Peyer's patch (tissue), 4 donors: ENCODE results near the gene FAM171A1. TPM values are rescaled to one million over a fixed set of nuclear protein-coding genes. Genes with fewer than 3 reads are reported as not detected.
A peak's percentile ranks its signal among the peaks of the same experiment; 100 is the strongest.

Experiments used
- DNase-seq, 3 donors: peaks; one replicate each; pipeline ENCODE4 v3.0.0-alpha.2; 2017 to 2019
- H3K27ac ChIP-seq, 4 donors: fragments of 200-600 bp; sonication (generic); one replicate each; pipeline ENCODE4 v1.5.1; 2016 to 2019
- H3K27me3 ChIP-seq, 2 donors: fragments of 200-600 bp; sonication (generic); one replicate each; pipeline ENCODE4 v1.5.1; 2019
- H3K36me3 ChIP-seq, 3 donors: fragments of 200-600 bp; sonication (generic); one replicate each; pipeline ENCODE4 v1.5.1; 2016 to 2019
- H3K4me1 ChIP-seq, 4 donors: fragments of 200-600 bp; sonication (generic); one replicate each; pipeline ENCODE4 v1.5.1; 2016 to 2019
- H3K4me3 ChIP-seq, 4 donors: fragments of 200-600 bp; sonication (generic); 1 replicate in 3 of 4; 2 replicates in 1 of 4; pipeline ENCODE4 v1.5.1; 2016 to 2019; ENCODE audit warnings: mild to moderate bottlenecking in 1 of 4
- H3K9me3 ChIP-seq, 4 donors: fragments of 200-600 bp; sonication (generic); one replicate each; pipeline ENCODE4 v1.5.1; 2016 to 2019; ENCODE audit warnings: mild to moderate bottlenecking in 1 of 4
- POLR2A ChIP-seq, 2 donors: fragments of 450-650 bp; IDR thresholded peaks; one replicate each; pipeline ENCODE4 v1.5.1; 2017; ENCODE audit warnings: antibody characterized with exemption in 2 of 2, mild to moderate bottlenecking in 2 of 2, moderate library complexity in 2 of 2
- total RNA-seq, 4 donors: library from RNA; depleted of rRNA; stranded (reverse); fragments of >200 nt; gene quantifications; one replicate each; pipeline ENCODE4 v1.1.0, GENCODE V29; 2016
- TF ChIP-seq, protein P1 (sequence below), 6 experiments: fragments of 450-650 bp in 4 of 6; fragments of 200-600 bp in 2 of 6; sonication (generic) in 1 of 6; IDR thresholded peaks; one replicate each; pipeline ENCODE4 v1.5.1; 2017 to 2019; ENCODE audit warnings: antibody characterized with exemption in 6 of 6, mild to moderate bottlenecking in 3 of 6, moderate library complexity in 1 of 6

Gene FAM171A1
- total RNA-seq, 4 donors from 2014 or later, result 14.7 to 37.1 (median 24.5) TPM

- H3K27ac ChIP-seq, result no peak overlapping the region
Observed at GRCh38 chr10:15352201-15352600, 18.9 kb downstream of the FAM171A1 start.

GRCh38 chr10:15351099-15351820, 19.8 kb downstream of the FAM171A1 start:
- Histone ChIP-seq H3K4me1 (peaks cover 0 to 22% (median 2%) of the 10 kb centered on the region in 4 donors), H3K27ac (no peak overlapping the region), H3K4me3 (no peak overlapping the region), H3K27me3 (no peaks in the 10 kb centered on the region), H3K36me3 (no peaks in the 10 kb centered on the region), H3K9me3 (no peaks in the 10 kb centered on the region)
- TF ChIP-seq, protein P1, sequence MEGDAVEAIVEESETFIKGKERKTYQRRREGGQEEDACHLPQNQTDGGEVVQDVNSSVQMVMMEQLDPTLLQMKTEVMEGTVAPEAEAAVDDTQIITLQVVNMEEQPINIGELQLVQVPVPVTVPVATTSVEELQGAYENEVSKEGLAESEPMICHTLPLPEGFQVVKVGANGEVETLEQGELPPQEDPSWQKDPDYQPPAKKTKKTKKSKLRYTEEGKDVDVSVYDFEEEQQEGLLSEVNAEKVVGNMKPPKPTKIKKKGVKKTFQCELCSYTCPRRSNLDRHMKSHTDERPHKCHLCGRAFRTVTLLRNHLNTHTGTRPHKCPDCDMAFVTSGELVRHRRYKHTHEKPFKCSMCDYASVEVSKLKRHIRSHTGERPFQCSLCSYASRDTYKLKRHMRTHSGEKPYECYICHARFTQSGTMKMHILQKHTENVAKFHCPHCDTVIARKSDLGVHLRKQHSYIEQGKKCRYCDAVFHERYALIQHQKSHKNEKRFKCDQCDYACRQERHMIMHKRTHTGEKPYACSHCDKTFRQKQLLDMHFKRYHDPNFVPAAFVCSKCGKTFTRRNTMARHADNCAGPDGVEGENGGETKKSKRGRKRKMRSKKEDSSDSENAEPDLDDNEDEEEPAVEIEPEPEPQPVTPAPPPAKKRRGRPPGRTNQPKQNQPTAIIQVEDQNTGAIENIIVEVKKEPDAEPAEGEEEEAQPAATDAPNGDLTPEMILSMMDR (IDR thresholded peaks at IDR 0.05), result no peak
- TF ChIP-seq POLR2A (IDR thresholded peaks at IDR 0.05), result no peak
- DNase-seq, result no peak

More at GRCh38 chr10:15352201-15352600, 18.9 kb downstream of the FAM171A1 start:
- Histone ChIP-seq H3K4me3 (no peak overlapping the region), H3K4me1 (peaks cover 0 to 12% (median 0%) of the 10 kb centered on the region in 4 donors), H3K9me3 (no peaks in the 10 kb centered on the region), H3K27me3 (no peaks in the 10 kb centered on the region), H3K36me3 (no peaks in the 10 kb centered on the region)
- DNase-seq, result no peak
- no peak for TF ChIP-seq POLR2A (IDR thresholded peaks at IDR 0.05)

- H3K36me3 ChIP-seq, result no peaks in the 10 kb centered on the region
- peak overlapping the region in 3 of 4 donors; percentile 10 to 65 (median 60) for H3K27ac ChIP-seq
- H3K4me1 ChIP-seq, result peaks cover 0 to 26% (median 2%) of the 10 kb centered on the region in 4 donors
- peak overlapping the region in 3 of 4 donors; percentile 5 to 47 (median 34) for H3K4me3 ChIP-seq
- no peaks in the 10 kb centered on the region for H3K27me3 ChIP-seq
- TF ChIP-seq POLR2A (IDR thresholded peaks at IDR 0.05), result no peak
- TF ChIP-seq, protein P1 (IDR thresholded peaks at IDR 0.05), result no peak
- peak in 1 of 3 donors; percentile 69 for DNase-seq
- no peaks in the 10 kb centered on the region for H3K9me3 ChIP-seq
Observed at GRCh38 chr10:15349112-15349511, 22.0 kb downstream of the FAM171A1 start.

DNA sequence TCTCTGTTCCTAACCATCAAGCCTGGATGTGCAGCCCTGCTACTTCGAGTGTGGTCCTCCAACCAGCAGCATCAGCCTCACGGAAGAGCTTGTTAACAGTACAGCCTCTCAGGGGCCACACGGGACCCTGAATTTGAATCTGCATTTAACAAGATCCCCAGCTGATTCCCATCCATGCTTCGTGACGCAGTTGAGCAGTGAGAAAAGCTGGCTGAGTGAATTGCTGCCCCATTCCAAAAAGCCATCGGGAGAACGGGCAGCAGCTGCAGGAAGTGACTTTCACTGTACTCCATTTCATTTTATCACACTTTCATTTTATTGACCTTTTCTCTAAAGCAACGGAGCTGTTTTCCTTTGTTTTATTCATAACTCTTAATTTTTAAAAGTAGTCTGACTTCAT, 22.5 kb downstream of the FAM171A1 start:
- Histone ChIP-seq H3K4me3 (peak overlapping the region in 3 of 4 donors; percentile 5 to 47 (median 34)), H3K27ac (peak overlapping the region in 3 of 4 donors; percentile 10 to 67 (median 65)), H3K9me3 (no peaks in the 10 kb centered on the region), H3K27me3 (no peaks in the 10 kb centered on the region), H3K36me3 (no peaks in the 10 kb centered on the region), H3K4me1 (peaks cover 0 to 22% (median 2%) of the 10 kb centered on the region in 4 donors)
- DNase-seq, result no peak
- TF ChIP-seq, protein P1 (IDR thresholded peaks at IDR 0.05), result no peak
- no peak for TF ChIP-seq POLR2A (IDR thresholded peaks at IDR 0.05)

DNA sequence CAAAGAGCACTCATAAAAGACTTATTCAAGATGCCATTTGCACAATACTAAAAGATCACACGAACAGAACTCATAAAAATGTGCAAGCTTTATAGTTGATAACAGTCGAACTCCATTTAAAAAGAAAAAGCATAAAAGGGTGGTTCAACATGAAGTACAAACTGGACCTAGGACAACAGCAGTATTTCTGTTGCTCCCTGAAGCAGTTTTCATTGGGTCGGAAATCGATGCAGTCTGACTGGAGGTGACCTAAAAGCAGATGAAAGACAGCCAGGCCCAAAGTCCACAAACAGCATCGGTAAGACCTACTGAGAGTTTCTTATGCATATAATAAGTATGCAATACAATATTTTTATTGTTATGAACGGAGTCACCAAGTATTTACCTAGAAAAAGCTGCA, 23.9 kb downstream of the FAM171A1 start:
- Histone ChIP-seq H3K4me1 (peaks cover 0 to 22% (median 2%) of the 10 kb centered on the region in 4 donors), H3K4me3 (no peak overlapping the region), H3K9me3 (no peaks in the 10 kb centered on the region), H3K36me3 (no peaks in the 10 kb centered on the region), H3K27me3 (no peaks in the 10 kb centered on the region), H3K27ac (peak overlapping the region in 1 of 4 donors; percentile 15)
- no peak for DNase-seq
- TF ChIP-seq, protein P1 (IDR thresholded peaks at IDR 0.05), result no peak
- no peak for TF ChIP-seq POLR2A (IDR thresholded peaks at IDR 0.05)

GRCh38 chr10:15346440-15347141, 24.5 kb downstream of the FAM171A1 start:
- H3K36me3 ChIP-seq, result no peaks in the 10 kb centered on the region
- DNase-seq, result no peak
- H3K4me1 ChIP-seq, result peaks cover 0 to 22% (median 2%) of the 10 kb centered on the region in 4 donors
- H3K9me3 ChIP-seq, result no peaks in the 10 kb centered on the region
- peak overlapping the region in 1 of 4 donors; percentile 15 for H3K27ac ChIP-seq
- no peak overlapping the region for H3K4me3 ChIP-seq
- H3K27me3 ChIP-seq, result no peaks in the 10 kb centered on the region
- TF ChIP-seq POLR2A (IDR thresholded peaks at IDR 0.05), result no peak
- TF ChIP-seq, protein P1 (IDR thresholded peaks at IDR 0.05), result no peak
